Astrocyte of the spinal cord (primary cell): ENCODE results near the gene PALLD.
A peak's percentile ranks its signal among the peaks of the same experiment; 100 is the strongest.
"Not testable (repeated sequence)": the region's sequence is repeated elsewhere in the genome, so short reads cannot be mapped to it uniquely, and the experiment has no call there.

Experiments
- DNase-seq: peaks from one replicate; pipeline ENCODE4 v3.0.0; 2011; ENCODE audit warnings: low read depth, low spot score
- H3K4me3 ChIP-seq: 2 replicates; pipeline ENCODE4 v1.5.1; 2011; ENCODE audit warnings: low read depth, mild to moderate bottlenecking, low read length, moderate library complexity
- in situ Hi-C: cut with HindIII; loops from 2 replicates; pipeline ENCODE4 v1.10.0; 2017; ENCODE audit warnings: low sequenced_read_pairs
- TF ChIP-seq, protein P1 (sequence below): IDR thresholded peaks from 2 replicates; pipeline ENCODE4 v1.5.1; 2012; ENCODE audit warnings: low read depth, mild to moderate bottlenecking, low read length, inconsistent platforms

The PALLD gene

DNA sequence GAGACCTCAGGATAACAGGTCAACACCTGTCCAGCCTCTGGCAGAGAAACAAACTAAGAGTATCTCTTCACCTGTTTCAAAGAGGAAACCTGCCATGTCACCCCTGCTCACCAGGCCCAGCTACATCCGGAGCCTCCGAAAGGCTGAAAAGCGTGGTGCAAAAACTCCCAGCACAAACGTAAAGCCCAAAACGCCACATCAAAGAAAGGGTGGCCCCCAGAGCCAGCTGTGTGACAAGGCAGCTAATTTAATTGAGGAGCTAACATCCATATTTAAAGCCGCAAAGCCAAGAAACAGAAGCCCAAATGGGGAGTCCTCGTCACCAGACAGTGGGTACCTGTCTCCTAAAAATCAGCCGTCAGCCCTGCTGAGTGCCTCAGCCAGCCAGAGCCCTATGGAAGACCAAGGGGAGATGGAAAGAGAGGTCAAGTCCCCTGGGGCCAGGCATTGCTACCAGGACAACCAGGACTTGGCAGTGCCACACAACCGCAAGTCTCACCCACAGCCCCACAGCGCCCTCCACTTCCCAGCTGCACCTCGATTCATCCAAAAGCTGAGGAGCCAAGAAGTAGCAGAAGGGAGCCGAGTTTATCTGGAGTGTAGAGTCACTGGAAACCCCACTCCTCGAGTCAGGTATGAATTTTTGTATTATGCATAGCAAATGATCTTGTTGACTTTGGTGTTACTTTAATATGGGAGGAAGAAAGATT lies 15.1 kb downstream of the PALLD start:
- DNase-seq, result no peak
- H3K4me3 ChIP-seq, result no peak overlapping the region
- TF ChIP-seq, protein P1, sequence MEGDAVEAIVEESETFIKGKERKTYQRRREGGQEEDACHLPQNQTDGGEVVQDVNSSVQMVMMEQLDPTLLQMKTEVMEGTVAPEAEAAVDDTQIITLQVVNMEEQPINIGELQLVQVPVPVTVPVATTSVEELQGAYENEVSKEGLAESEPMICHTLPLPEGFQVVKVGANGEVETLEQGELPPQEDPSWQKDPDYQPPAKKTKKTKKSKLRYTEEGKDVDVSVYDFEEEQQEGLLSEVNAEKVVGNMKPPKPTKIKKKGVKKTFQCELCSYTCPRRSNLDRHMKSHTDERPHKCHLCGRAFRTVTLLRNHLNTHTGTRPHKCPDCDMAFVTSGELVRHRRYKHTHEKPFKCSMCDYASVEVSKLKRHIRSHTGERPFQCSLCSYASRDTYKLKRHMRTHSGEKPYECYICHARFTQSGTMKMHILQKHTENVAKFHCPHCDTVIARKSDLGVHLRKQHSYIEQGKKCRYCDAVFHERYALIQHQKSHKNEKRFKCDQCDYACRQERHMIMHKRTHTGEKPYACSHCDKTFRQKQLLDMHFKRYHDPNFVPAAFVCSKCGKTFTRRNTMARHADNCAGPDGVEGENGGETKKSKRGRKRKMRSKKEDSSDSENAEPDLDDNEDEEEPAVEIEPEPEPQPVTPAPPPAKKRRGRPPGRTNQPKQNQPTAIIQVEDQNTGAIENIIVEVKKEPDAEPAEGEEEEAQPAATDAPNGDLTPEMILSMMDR, result no peak
- in situ Hi-C loops, result no loop called here

DNA sequence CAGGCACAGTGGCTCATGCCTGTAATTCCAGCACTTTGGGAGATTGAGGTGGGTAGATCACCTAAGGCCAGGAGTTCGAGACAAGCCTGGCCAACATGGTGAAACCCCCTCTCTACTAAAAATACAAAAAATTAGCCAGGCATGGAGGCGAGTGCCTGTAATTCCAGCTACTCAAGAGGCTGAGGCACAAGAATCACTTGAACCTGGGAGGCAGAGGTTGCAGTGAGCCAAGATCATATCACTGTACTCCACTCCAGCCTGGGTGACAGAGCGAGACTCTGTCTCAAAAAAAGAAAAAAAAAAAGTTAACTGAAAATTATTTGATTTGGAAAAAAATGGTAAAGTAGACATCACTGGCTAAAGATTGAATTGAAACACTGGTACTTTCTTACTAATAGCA lies 17.0 kb downstream of the PALLD start:
- in situ Hi-C loops, DNase-seq, H3K4me3 ChIP-seq: not testable (repeated sequence)

DNA sequence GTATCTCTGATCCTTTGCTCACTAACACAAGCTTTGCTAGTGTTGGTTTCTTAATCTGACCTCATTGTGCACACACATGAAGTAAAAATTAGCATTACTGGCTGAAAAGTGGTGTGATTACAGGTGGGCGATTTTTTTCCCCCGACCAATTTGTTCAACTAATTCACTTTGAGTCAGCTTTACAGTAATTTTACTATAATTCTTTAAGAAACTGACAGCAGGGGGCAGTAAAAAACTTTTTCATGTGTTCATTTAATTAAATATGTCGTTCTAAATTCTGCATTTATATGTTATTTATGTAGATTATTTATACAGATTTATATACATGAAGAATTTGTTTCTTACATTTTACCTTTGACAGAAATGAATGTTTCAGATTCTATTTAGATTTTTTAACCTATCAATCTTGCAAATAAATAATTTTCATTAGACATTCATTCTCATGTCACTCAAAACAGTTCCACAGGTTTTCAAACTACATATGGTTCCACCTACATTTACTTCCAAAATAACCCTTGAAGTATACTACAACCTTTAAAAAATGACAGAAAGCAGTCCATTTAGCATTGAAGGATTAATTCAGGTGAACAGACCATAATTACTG lies 17.5 kb downstream of the PALLD start:
- in situ Hi-C loops, result no loop called here
- TF ChIP-seq, protein P1, result peak; percentile 19
- DNase-seq, result peak; percentile 67
- H3K4me3 ChIP-seq, result no peak overlapping the region

DNA sequence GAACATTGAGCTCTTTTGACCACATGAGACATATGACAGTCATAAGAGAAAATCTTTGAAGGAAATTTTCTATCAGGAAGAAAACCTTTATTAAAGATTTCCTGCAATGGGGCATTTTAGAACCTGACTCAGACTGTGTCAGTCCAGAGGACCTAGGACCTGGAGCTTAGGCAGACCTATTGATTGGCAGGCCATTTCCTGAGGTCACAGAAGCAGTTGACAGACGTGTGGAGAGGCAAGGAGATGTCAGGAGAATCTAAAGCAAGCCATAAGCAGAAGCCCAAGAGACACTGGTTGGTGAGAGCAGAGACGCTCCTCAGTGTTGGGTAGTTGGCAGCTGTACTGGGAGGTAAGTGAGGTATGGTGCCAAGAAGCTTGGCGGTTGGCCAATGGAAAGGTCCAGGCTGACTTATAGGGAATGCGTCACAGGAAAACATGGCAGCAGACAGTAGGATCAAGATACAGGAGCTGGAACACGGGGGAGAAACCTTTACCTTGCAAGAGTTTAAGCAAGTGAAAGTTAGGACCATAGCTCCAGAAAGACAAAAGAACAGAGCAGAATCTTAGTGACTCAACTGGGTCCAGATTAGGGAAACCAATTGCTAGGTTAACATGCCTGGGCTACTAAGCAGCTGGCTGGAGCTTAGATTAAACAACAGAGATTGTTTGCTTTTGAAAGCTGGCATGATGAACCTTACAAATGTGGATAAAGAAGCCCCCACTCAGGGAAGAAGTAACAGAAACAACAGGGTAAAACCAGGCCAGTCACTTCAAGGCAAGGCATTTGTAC lies 18.6 kb downstream of the PALLD start:
- H3K4me3 ChIP-seq, result no peak overlapping the region
- TF ChIP-seq, protein P1, result no peak
- no peak for DNase-seq
- in situ Hi-C loops, result no loop called here

DNA sequence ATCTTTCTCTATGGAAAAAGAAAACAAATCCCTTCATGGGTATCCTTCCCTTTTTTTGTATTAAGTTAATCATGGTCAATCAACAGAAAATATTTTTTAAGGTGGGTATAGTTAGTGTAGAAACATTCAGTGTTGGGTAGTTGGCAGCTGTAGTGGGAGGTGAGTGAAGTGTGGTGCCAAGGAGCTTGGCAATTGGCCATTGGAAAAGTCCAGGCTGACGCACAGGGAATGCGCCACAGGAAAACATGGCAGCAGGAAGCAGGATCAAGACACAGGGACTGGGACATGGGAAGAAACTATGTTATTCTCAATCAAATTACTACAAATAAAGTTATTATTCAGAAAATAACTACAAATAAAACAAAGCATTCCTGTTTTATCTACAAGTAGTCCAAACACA lies 20.0 kb downstream of the PALLD start:
- TF ChIP-seq, protein P1, result no peak
- no peak for DNase-seq
- H3K4me3 ChIP-seq, result no peak overlapping the region
- in situ Hi-C loops, result no loop called here

DNA sequence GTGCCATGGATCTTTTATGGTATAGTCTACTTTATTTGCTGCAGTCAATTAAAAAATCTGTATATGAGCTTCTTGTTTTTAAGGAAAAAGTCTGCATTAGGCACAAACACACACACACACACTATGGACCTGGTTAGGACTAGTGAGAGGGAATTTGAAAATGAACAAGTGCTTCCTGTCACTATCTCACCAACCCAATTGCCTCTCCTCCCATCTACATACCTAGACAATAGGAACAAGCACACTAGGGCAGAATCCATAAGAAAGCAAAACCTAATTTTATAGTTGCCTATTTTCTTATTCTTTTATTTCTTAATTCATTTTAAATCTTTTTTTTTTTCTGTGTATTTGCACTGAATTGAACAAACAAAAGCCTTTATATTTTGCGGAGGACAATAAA lies 22.7 kb downstream of the PALLD start:
- DNase-seq, result no peak
- H3K4me3 ChIP-seq, result no peak overlapping the region
- TF ChIP-seq, protein P1, result no peak
- in situ Hi-C loops, result no loop called here

DNA sequence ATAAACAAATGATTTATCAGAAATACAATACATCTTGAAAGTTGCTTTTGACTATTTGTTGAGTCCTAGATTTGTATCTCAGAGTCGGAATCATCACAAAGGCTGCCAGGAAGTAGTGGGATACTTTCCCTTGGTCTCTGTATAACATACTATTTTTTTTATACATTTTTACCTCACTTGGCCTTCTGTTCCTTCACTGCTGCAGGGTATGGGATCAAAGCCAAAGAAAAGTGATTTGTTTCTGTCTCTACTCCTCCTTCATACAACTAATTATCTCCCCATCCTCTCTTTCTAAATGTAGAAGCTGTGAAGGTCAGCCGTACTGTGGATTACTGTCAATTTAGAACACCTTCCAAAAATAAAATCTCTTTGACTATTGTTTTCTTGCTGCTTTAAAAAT lies 24.9 kb downstream of the PALLD start:
- in situ Hi-C loops, result no loop called here
- no peak for DNase-seq
- TF ChIP-seq, protein P1, result no peak
- H3K4me3 ChIP-seq, result no peak overlapping the region
